ENCODE measurements around the gene TMCC2. TPM values are rescaled to one million over a fixed set of nuclear protein-coding genes. Genes with fewer than 3 reads are reported as not detected.

Gene TMCC2
- total RNA-seq, 3 donors from 2014 or later (not counting 1 experiment from before 2014, with no cell fraction given) = 0.93 to 1.5 (median 1.1) TPM

DNA sequence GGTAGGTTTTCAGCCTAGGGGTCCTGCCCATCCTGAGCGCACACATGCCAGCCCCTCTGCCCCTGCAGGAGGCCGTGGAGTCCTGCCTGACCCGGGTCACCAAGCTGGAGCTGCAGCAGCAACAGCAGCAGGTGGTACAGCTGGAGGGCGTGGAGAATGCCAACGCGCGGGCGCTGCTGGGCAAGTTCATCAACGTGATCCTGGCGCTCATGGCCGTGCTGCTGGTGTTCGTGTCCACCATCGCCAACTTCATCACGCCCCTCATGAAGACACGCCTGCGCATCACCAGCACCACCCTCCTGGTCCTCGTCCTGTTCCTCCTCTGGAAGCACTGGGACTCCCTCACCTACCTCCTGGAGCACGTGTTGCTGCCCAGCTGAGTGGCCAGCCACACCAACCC, 44.0 kb downstream of the TMCC2 start:
- Histone ChIP-seq H3K27me3 (ENCODE audit: control insufficient read depth, insufficient read depth, low read length) (no peaks in the 10 kb centered on the region), H3K36me3 (ENCODE audit: control insufficient read depth, insufficient read depth, low read length) (no peaks in the 10 kb centered on the region), H3K4me3 (ENCODE audit: low read length) (no peak overlapping the region), H3K27ac (ENCODE audit: low read length) (no peak overlapping the region), H3K4me1 (ENCODE audit: control insufficient read depth, insufficient read depth, low read length) (peaks cover 36% of the 10 kb centered on the region), H3K9me3 (ENCODE audit: control insufficient read depth, insufficient read depth, low read length) (no peaks in the 10 kb centered on the region)
- Mint-ChIP-seq H3K4me3 (no peak overlapping the region), H3K27ac (no peak overlapping the region), H3K4me1 (peaks cover 7 to 17% of the 10 kb centered on the region in 2 donors), H3K27me3 (ENCODE audit: low read depth in 2 of 2) (peaks cover 0 to 8% of the 10 kb centered on the region in 2 donors), H3K36me3 (no peaks in the 10 kb centered on the region), H3K9me3 (no peaks in the 10 kb centered on the region)
- TF ChIP-seq, protein P1, sequence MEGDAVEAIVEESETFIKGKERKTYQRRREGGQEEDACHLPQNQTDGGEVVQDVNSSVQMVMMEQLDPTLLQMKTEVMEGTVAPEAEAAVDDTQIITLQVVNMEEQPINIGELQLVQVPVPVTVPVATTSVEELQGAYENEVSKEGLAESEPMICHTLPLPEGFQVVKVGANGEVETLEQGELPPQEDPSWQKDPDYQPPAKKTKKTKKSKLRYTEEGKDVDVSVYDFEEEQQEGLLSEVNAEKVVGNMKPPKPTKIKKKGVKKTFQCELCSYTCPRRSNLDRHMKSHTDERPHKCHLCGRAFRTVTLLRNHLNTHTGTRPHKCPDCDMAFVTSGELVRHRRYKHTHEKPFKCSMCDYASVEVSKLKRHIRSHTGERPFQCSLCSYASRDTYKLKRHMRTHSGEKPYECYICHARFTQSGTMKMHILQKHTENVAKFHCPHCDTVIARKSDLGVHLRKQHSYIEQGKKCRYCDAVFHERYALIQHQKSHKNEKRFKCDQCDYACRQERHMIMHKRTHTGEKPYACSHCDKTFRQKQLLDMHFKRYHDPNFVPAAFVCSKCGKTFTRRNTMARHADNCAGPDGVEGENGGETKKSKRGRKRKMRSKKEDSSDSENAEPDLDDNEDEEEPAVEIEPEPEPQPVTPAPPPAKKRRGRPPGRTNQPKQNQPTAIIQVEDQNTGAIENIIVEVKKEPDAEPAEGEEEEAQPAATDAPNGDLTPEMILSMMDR (IDR thresholded peaks at IDR 0.05) = no peak
- intact Hi-C loops (cut with micrococcal nuclease) = loop anchor here (10.0 kb wide), 1 partner anchor 253 kb away; no protein-coding TSS in a partner anchor
- ATAC-seq = no peak
- no peak for DNase-seq
- 95% methylated on average over 18 of the region's 18 CpGs for WGBS (ENCODE audit: insufficient coverage)

DNA sequence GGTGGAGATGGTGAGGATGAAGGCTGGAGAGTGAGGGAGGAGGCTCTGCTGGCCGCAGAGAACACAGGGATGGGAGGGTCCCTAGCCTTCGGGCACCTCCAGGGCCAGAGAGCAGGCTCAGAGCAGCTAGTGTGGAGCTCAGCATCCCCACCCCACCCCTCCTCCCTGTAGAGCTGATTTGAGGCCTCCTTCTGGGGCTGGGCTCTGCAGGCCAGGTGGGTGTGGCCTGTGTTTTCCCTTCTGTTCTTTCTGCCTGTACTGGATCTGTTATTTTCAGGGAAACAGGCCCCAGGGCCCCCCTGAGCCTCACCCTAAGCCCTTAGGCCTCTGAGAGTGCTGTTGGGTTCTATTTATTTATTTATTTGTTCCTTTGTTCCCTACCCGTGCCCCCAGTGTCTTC, 44.8 kb downstream of the TMCC2 start:
- H3K36me3 Mint-ChIP-seq = no peaks in the 10 kb centered on the region
- 90% methylated on average over 3 of the region's 3 CpGs for WGBS (ENCODE audit: insufficient coverage)
- H3K4me3 Mint-ChIP-seq = no peak overlapping the region
- no peak for ATAC-seq
- no peak for DNase-seq
- no peaks in the 10 kb centered on the region for H3K9me3 Mint-ChIP-seq
- peaks cover 7 to 14% of the 10 kb centered on the region in 2 donors for H3K4me1 Mint-ChIP-seq
- Histone ChIP-seq H3K4me3 (ENCODE audit: low read length) (no peak overlapping the region), H3K36me3 (ENCODE audit: control insufficient read depth, insufficient read depth, low read length) (no peaks in the 10 kb centered on the region), H3K4me1 (ENCODE audit: control insufficient read depth, insufficient read depth, low read length) (peaks cover 33% of the 10 kb centered on the region), H3K27ac (ENCODE audit: low read length) (no peak overlapping the region), H3K9me3 (ENCODE audit: control insufficient read depth, insufficient read depth, low read length) (no peaks in the 10 kb centered on the region), H3K27me3 (ENCODE audit: control insufficient read depth, insufficient read depth, low read length) (no peaks in the 10 kb centered on the region)
- peaks cover 0 to 5% of the 10 kb centered on the region in 2 donors for H3K27me3 Mint-ChIP-seq (ENCODE audit: low read depth in 2 of 2)
- TF ChIP-seq, protein P1 (IDR thresholded peaks at IDR 0.05) = no peak
- intact Hi-C loops (cut with micrococcal nuclease) = loop anchor here (10.0 kb wide), 1 partner anchor 252 kb away; no protein-coding TSS in a partner anchor
- H3K27ac Mint-ChIP-seq = no peak overlapping the region

DNA sequence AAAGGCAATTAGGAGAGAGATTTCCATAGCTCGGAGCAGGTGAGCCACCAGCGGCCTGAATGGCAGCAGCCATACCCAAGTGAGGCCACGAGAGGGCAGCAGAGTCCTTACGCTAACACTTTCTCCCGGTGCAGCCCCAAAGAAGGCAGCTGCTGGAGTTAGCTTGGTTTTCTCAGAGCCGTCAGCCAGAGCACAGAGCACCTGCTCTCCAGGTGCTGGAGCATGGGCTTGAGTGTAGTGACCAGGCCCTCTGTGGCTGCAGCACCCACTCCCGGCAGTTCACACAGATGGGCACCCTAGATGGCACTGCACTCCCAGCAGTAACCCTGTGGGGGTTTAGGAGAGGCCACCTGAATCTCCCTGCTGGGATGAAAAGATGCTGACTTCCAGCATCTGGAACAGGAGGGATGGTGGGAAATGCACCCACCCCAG, 45.8 kb downstream of the TMCC2 start:
- DNase-seq (peak; percentile 83 to 92), ATAC-seq (peak; percentile 91 to 99 (median 98))
- H3K27me3 ChIP-seq (ENCODE audit: control insufficient read depth, insufficient read depth, low read length) = no peaks in the 10 kb centered on the region
- H3K9me3 Mint-ChIP-seq = no peaks in the 10 kb centered on the region
- peak overlapping the region; percentile 37 for H3K4me3 Mint-ChIP-seq
- intact Hi-C loops (cut with micrococcal nuclease) = loop anchor here (1.0 to 10.0 kb wide), 4 partner anchors 11 to 251 kb away; partner anchors contain the start of gene NUAK2
- no peaks in the 10 kb centered on the region for H3K36me3 ChIP-seq (ENCODE audit: control insufficient read depth, insufficient read depth, low read length)
- H3K27ac ChIP-seq (ENCODE audit: low read length) = no peak overlapping the region
- WGBS (ENCODE audit: insufficient coverage) = 13% methylated on average over 7 of the region's 7 CpGs
- H3K4me3 ChIP-seq (ENCODE audit: low read length) = no peak overlapping the region
- H3K27me3 Mint-ChIP-seq (ENCODE audit: low read depth in 2 of 2) = peaks cover 0 to 6% of the 10 kb centered on the region in 2 donors
- no peak overlapping the region for H3K27ac Mint-ChIP-seq
- peaks cover 37% of the 10 kb centered on the region for H3K4me1 ChIP-seq (ENCODE audit: control insufficient read depth, insufficient read depth, low read length)
- no peaks in the 10 kb centered on the region for H3K36me3 Mint-ChIP-seq
- H3K9me3 ChIP-seq (ENCODE audit: control insufficient read depth, insufficient read depth, low read length) = no peaks in the 10 kb centered on the region
- peaks cover 14 to 18% of the 10 kb centered on the region in 2 donors for H3K4me1 Mint-ChIP-seq
- TF ChIP-seq, protein P1 (IDR thresholded peaks at IDR 0.05) = peak; percentile 99
